GM19099 (cell line): ENCODE measurements around the gene CHPF2.

Experiments used
- POLR2A ChIP-seq: IDR thresholded peaks from 3 replicates; pipeline ENCODE4 v1.6.1; 2011; ENCODE audit warnings: low read depth; ENCODE audit not compliant: insufficient read length; ENCODE audit errors: extremely low read depth

CHPF2 gene

GRCh38 chr7:151237244-151238189 lies 5.2 kb downstream of the CHPF2 start:
- TF ChIP-seq POLR2A, result no peak

DNA sequence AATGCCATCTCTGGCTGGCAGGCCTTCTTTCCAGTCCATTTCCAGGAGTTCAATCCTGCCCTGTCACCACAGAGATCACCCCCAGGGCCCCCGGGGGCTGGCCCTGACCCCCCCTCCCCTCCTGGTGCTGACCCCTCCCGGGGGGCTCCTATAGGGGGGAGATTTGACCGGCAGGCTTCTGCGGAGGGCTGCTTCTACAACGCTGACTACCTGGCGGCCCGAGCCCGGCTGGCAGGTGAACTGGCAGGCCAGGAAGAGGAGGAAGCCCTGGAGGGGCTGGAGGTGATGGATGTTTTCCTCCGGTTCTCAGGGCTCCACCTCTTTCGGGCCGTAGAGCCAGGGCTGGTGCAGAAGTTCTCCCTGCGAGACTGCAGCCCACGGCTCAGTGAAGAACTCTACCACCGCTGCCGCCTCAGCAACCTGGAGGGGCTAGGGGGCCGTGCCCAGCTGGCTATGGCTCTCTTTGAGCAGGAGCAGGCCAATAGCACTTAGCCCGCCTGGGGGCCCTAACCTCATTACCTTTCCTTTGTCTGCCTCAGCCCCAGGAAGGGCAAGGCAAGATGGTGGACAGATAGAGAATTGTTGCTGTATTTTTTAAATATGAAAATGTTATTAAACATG lies 6.0 kb downstream of the CHPF2 start:
- TF ChIP-seq POLR2A, result no peak

- TF ChIP-seq POLR2A, result no peak
Measured at GRCh38 chr7:151238924-151239836, 6.9 kb downstream of the CHPF2 start.

GRCh38 chr7:151239837-151240459 lies 7.7 kb downstream of the CHPF2 start:
- TF ChIP-seq POLR2A, result no peak

DNA sequence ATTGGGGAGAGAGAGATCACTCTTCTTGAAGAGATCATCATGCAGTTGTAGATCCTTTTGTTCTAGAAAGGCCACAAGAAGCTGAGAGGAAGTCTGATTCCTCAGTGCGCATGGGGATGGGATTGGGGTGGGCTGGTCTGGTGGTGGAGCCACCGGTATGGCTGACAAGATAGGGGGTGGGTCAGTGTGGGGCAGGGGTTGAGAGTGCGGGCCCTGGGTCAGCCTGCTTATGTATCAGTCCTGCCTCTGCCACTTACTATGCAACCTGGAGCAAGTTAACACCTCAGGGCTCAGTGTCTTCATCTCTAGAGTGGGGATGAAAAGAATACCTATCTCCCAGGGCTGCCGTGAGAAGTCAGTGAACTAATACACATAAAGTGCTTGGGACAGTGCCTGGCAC lies 8.3 kb downstream of the CHPF2 start:
- TF ChIP-seq POLR2A, result no peak

GRCh38 chr7:151240942-151241754 lies 8.9 kb downstream of the CHPF2 start:
- no peak for TF ChIP-seq POLR2A

GRCh38 chr7:151241755-151242096 lies 9.4 kb downstream of the CHPF2 start:
- TF ChIP-seq POLR2A, result no peak

DNA sequence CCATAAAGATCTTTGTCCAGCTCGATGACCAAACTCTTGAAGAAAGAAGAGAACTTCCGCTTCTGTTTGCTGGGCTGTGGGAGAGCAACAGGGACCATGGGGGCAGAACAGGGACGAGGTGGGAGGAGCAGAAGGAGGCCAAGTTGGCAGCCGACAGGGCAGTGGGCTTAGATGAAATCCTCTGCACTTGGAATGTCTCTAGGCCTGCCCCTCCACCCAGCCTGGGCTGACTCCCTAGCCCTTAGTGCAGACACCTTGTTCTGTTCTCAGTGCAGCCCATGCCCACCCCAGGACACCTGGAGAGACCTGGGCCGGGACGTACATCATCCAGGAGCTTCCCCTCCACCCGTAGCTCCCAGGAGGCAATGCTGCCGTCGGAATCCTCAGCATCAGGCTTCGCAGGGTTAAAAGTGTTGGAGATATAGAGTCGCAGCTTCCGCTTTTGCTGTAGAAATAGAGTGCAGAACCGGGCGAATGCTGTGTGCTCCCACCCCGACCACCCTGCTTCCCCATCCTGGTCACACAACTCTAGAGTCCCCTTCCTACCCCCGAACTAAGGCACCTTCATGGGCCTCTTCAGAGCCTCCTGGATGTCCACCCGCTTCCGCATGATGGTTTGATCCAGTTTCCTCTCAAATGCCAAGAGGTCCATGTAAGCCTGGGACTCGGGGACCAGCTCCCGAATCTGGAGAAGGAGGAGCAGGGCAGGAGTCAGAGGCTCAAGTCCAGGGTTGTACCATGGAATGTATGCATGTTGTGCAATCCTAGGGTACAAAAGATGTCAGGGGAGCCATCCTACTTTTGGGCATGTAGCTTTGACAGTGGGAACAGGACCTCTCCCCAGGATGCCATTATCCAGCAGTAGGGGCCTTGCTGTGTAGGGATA lies 10.1 kb downstream of the CHPF2 start:
- no peak for TF ChIP-seq POLR2A

DNA sequence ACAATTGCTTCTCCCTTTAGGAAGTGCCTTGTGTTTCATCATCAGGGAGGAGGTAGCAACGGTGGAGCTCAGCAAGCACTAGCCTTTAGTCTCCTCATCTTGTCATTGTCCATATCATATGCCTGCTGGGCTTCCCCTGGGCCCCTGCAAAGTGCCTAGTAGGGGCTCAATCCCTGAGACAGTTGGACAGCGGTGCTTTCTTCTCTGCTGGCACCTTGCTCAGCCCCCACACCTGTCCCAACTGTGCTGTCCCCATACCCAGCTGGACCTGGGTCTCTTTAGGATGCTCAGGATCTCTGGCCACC lies 10.7 kb downstream of the CHPF2 start:
- TF ChIP-seq POLR2A, result no peak

DNA sequence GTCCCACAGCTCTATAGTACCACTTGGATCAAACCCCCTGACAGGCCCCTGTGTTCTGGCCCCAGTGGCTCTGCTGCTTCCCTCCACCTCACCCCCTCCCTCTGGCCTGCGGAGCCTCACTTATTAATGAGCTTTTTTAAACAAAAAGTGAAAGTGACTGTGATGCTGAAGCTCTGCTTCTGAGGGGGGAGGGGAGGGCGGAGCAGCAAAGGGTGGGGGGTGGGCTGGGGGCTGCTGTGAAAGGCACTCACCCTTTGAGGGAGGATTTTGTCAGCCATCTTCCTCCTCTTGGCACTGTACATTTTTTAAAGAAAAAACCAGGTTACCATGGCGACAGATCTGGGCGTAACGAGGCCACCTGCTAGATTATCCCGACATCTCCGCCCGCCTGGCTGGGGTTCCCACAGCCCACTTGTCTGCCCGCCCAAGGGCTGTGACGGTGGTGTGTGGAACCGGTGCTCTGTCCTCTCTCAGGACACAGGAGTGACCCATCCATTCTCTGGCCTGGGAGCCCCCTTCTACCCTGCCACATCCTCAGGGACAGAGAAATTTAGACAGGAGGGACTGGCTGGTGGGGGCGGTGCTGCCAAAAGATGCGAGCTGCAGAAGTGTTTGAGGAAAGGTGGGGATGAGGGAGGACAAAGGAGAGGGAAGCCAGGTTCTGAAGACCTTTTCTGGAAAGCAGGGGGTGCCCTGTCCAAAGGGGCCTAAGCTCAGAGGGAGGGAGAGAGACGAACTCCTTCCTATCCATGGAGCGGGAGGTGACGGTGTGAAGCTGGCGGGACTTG lies 11.3 kb downstream of the CHPF2 start:
- no peak for TF ChIP-seq POLR2A

- no peak for TF ChIP-seq POLR2A
Measured at GRCh38 chr7:151244196-151244840, 12.0 kb downstream of the CHPF2 start.

- TF ChIP-seq POLR2A, result no peak
Measured at GRCh38 chr7:151244841-151245346, 12.6 kb downstream of the CHPF2 start.

GRCh38 chr7:151245360-151246101 lies 13.2 kb downstream of the CHPF2 start:
- no peak for TF ChIP-seq POLR2A
